B cell (primary cell): Measurements from ENCODE around the gene SLC6A4. TPM values are rescaled to one million over a fixed set of nuclear protein-coding genes. Genes with fewer than 3 reads are reported as not detected.

Experiments used
- ATAC-seq: fragments of 200-7000 bp; cut with Tn5 transposase; one replicate; pipeline ENCODE4 v1.10.0; 2021; ENCODE audit warnings: low read depth, mild to moderate bottlenecking, moderate number of reproducible peaks, moderate library complexity
- CTCF ChIA-PET: fragments of 350-600 bp; sonication (Branson Sonifier 250); formaldehyde crosslinking; loops from one replicate; lab custom pipeline; 2021; ENCODE audit warnings: antibody characterized with exemption, inconsistent platforms; lab: Charles Lee
- POLR2A ChIA-PET: fragments of 350-600 bp; sonication (Branson Sonifier 250); formaldehyde crosslinking; loops from one replicate; lab custom pipeline; 2021; ENCODE audit warnings: antibody characterized with exemption; lab: Charles Lee
- DNase-seq: peaks from one replicate; pipeline ENCODE4 v3.0.0; 2013
- H2AFZ ChIP-seq: 2 replicates; pipeline ENCODE4 v1.6.1; 2012; ENCODE audit warnings: mild to moderate bottlenecking, low read depth, low read length; ENCODE audit not compliant: insufficient read depth, poor library complexity, severe bottlenecking
- H3K27ac ChIP-seq, 2 donors: 1 replicate in 1 of 2; 2 replicates in 1 of 2; pipeline ENCODE4 v1.5.1; 2012 to 2013; ENCODE audit warnings: low read length in 2 of 2, mild to moderate bottlenecking in 2 of 2, moderate library complexity in 1 of 2
- H3K27me3 ChIP-seq, 4 experiments: fragments of 200-600 bp in 1 of 4; sonication (generic) in 1 of 4; replicated peaks in 1 of 4; 1 replicate in 2 of 4; 2 replicates in 2 of 4; pipeline versions ENCODE4 v1.6.1 to v1.7.0; 2013 to 2016; ENCODE audit warnings: low read length in 3 of 4, mild to moderate bottlenecking in 2 of 4, mixed read lengths in 1 of 4, moderate library complexity in 1 of 4; ENCODE audit not compliant: insufficient read depth in 4 of 4, control insufficient read depth in 3 of 4; ENCODE audit errors: control extremely low read depth in 1 of 4
- H3K36me3 ChIP-seq, 2 experiments: replicated peaks in 1 of 2; 1 replicate in 1 of 2; 2 replicates in 1 of 2; pipeline versions ENCODE4 v1.6.1 to v1.7.1; 2013; ENCODE audit warnings: low read length in 1 of 2; ENCODE audit not compliant: insufficient read depth in 2 of 2, control insufficient read depth in 1 of 2; ENCODE audit errors: control extremely low read depth in 1 of 2, extremely low read depth in 1 of 2
- H3K4me1 ChIP-seq, 2 donors: fragments of 200-600 bp in 1 of 2; sonication (generic) in 1 of 2; 1 replicate in 1 of 2; 2 replicates in 1 of 2; pipeline versions ENCODE4 v1.5.1 to v1.6.1; 2013 to 2017; ENCODE audit warnings: low read length in 2 of 2; ENCODE audit not compliant: control insufficient read depth in 2 of 2, insufficient read depth in 2 of 2
- H3K4me2 ChIP-seq: replicated peaks from 2 replicates; pipeline ENCODE3; 2012; ENCODE audit warnings: mild to moderate bottlenecking, low read depth, low read length; ENCODE audit not compliant: poor library complexity, severe bottlenecking
- H3K4me3 ChIP-seq, 5 experiments: fragments of 200-600 bp in 1 of 5; sonication (generic) in 1 of 5; 1 replicate in 3 of 5; 2 replicates in 2 of 5; pipeline versions ENCODE4 v1.5.1 to v1.7.0; 2011 to 2016; ENCODE audit warnings: low read length in 4 of 5, mild to moderate bottlenecking in 4 of 5, low read depth in 2 of 5, control low read depth in 1 of 5, moderate library complexity in 1 of 5; ENCODE audit not compliant: insufficient read depth in 1 of 5; ENCODE audit errors: control extremely low read depth in 1 of 5, extremely low read depth in 1 of 5
- H3K79me2 ChIP-seq: fragments of 200-600 bp; sonication (generic); one replicate; pipeline ENCODE4 v1.6.0; 2016; ENCODE audit warnings: low read length; ENCODE audit not compliant: control insufficient read depth, insufficient read depth
- H3K9ac ChIP-seq: fragments of 200-600 bp; sonication (generic); 2 replicates; pipeline ENCODE4 v1.6.1; 2017; ENCODE audit warnings: mild to moderate bottlenecking, low read length, moderate library complexity
- H3K9me3 ChIP-seq, 3 donors: one replicate each; pipeline versions ENCODE4 v1.6.1 to v1.7.1; 2013; ENCODE audit warnings: low read length in 2 of 3; ENCODE audit not compliant: control insufficient read depth in 2 of 3, insufficient read depth in 1 of 3; ENCODE audit errors: control extremely low read depth in 1 of 3
- H4K20me1 ChIP-seq: 2 replicates; pipeline ENCODE4 v1.6.0; 2012; ENCODE audit warnings: mild to moderate bottlenecking, low read length; ENCODE audit not compliant: insufficient read depth, control insufficient read depth, poor library complexity, severe bottlenecking
- H3K27ac Mint-ChIP-seq: one replicate; pipeline ENCODE4 v1.8.0; 2021; ENCODE audit warnings: mixed read lengths
- H3K27me3 Mint-ChIP-seq: one replicate; pipeline ENCODE4 v1.8.0; 2021; ENCODE audit warnings: mixed read lengths
- H3K4me1 Mint-ChIP-seq: one replicate; pipeline ENCODE4 v1.8.0; 2021; ENCODE audit warnings: mixed read lengths
- H3K4me3 Mint-ChIP-seq: one replicate; pipeline ENCODE4 v1.8.0; 2021; ENCODE audit warnings: mixed read lengths
- H3K9me3 Mint-ChIP-seq: one replicate; pipeline ENCODE4 v1.8.0; 2022; ENCODE audit warnings: mixed read lengths; ENCODE audit not compliant: insufficient read depth
- CTCF ChIP-seq: fragments of 200-600 bp; IDR thresholded peaks from one replicate; pipeline ENCODE4 v1.8.0; 2022; ENCODE audit warnings: antibody characterized with exemption, mild to moderate bottlenecking
- EZH2 ChIP-seq: IDR thresholded peaks from 2 replicates; pipeline ENCODE4 v1.6.1; 2012; ENCODE audit warnings: borderline replicate concordance, low read depth, mild to moderate bottlenecking, moderate library complexity, low read length; ENCODE audit not compliant: insufficient read depth, poor library complexity, severe bottlenecking
- WGBS: methylation state at CpG from one replicate; pipeline ENCODE4 v1.1.5; 2013; ENCODE audit warnings: missing lambda C conversion rate; ENCODE audit not compliant: insufficient coverage; 5-methylcytosine and 5-hydroxymethylcytosine counted together
- intact Hi-C: fragments of 100-400 bp; cut with micrococcal nuclease; formaldehyde crosslinking; loops from one replicate; pipeline ENCODE4 v1.10.0; 2022
- polyA plus RNA-seq: library from polyadenylated mRNA; depleted of rRNA; stranded (reverse); fragments of >200 nt; gene quantifications from 2 replicates; pipeline ENCODE4 v1.2.3, GENCODE V29; 2012
- total RNA-seq, 2 donors: library from RNA; stranded (reverse); fragments of 120-200 nt in 1 of 2; gene quantifications; 1 replicate in 1 of 2; 2 replicates in 1 of 2; pipeline versions ENCODE4 v1.2.3 to v1.2.4, GENCODE V29; 2013 to 2022

Gene SLC6A4
- total and polyA plus RNA-seq, 2 donors (not counting 1 experiment from before 2014, with no cell fraction given) = not detected

GRCh38 chr17:30176855-30177254 lies 58.6 kb downstream of the SLC6A4 start:
- Histone ChIP-seq H3K4me3 (no peak overlapping the region), H2AFZ (no peak overlapping the region), H3K9me3 (no peaks in the 10 kb centered on the region), H3K27me3 (no peaks in the 10 kb centered on the region), H4K20me1 (no peaks in the 10 kb centered on the region), H3K79me2 (no peaks in the 10 kb centered on the region), H3K27ac (no peak overlapping the region), H3K4me1 (no peaks in the 10 kb centered on the region), H3K9ac (no peak overlapping the region), H3K36me3 (peaks cover 0 to 48% of the 10 kb centered on the region in 2 experiments), H3K4me2 (no peak overlapping the region)
- Mint-ChIP-seq H3K9me3 (no peaks in the 10 kb centered on the region), H3K27ac (no peak overlapping the region), H3K27me3 (no peaks in the 10 kb centered on the region), H3K4me1 (no peaks in the 10 kb centered on the region), H3K4me3 (no peak overlapping the region)
- TF ChIP-seq EZH2 = no peak
- DNase-seq (no peak), ATAC-seq (no peak)
- WGBS = 91% methylated on average over 5 of the region's 5 CpGs
- CTCF ChIA-PET = no interaction called here
- intact Hi-C loops = no loop called here
- POLR2A ChIA-PET = no interaction called here

- intact Hi-C loops = no loop called here
- H3K9me3 ChIP-seq = no peaks in the 10 kb centered on the region
- no peak for TF ChIP-seq EZH2
- TF ChIP-seq CTCF = no peak
- no peaks in the 10 kb centered on the region for H3K27me3 ChIP-seq
- H2AFZ ChIP-seq = no peak overlapping the region
- no peaks in the 10 kb centered on the region for H3K4me1 ChIP-seq
- no peak overlapping the region for H3K27ac ChIP-seq
- H3K4me1 Mint-ChIP-seq = peaks cover 5% of the 10 kb centered on the region
- H3K36me3 ChIP-seq = peaks cover 2 to 30% of the 10 kb centered on the region in 2 experiments
- H3K9ac ChIP-seq = no peak overlapping the region
- no peak overlapping the region for H3K27ac Mint-ChIP-seq
- ChIA-PET POLR2A (no interaction called here), CTCF (interaction anchor here (1.0 kb wide), 1 partner anchor 70 kb away, joined by 3 read pairs; no protein-coding TSS in a partner anchor)
- peaks cover 7% of the 10 kb centered on the region for H3K79me2 ChIP-seq
- H3K4me2 ChIP-seq = no peak overlapping the region
- ATAC-seq = no peak
- H3K4me3 ChIP-seq = no peak overlapping the region
- no peaks in the 10 kb centered on the region for H4K20me1 ChIP-seq
- no peaks in the 10 kb centered on the region for H3K27me3 Mint-ChIP-seq
- DNase-seq = no peak
- no CpG with 5 or more reads among the region's 1 CpG for WGBS
- no peak overlapping the region for H3K4me3 Mint-ChIP-seq
- no peaks in the 10 kb centered on the region for H3K9me3 Mint-ChIP-seq
Observed at GRCh38 chr17:30174556-30174955, 60.9 kb downstream of the SLC6A4 start.
